Esophagus muscularis mucosa (tissue), 3 donors: ENCODE data around the gene EGR2.

ENCODE experiments used
- CTCF ChIP-seq, 3 experiments: fragments of 200-600 bp in 2 of 3; fragments of 450-650 bp in 1 of 3; sonication (generic) in 2 of 3; IDR thresholded peaks; one replicate each; pipeline ENCODE4 v1.5.1; 2017 to 2019; ENCODE audit warnings: antibody characterized with exemption in 3 of 3, mild to moderate bottlenecking in 2 of 3, moderate library complexity in 1 of 3
- POLR2A ChIP-seq: fragments of 450-650 bp; IDR thresholded peaks from one replicate; pipeline ENCODE4 v1.6.1; 2017; ENCODE audit warnings: antibody characterized with exemption, moderate library complexity, mild to moderate bottlenecking, low read depth

GRCh38 chr10:62811159-62811875 lies 4.8 kb downstream of the EGR2 start:
- TF ChIP-seq CTCF (IDR thresholded peaks at IDR 0.05) (no peak), POLR2A (no peak)
